Kidney (tissue), 14 donors: ENCODE measurements around the gene PDCD10. TPM values are rescaled to one million over a fixed set of nuclear protein-coding genes. Genes with fewer than 3 reads are reported as not detected.

ENCODE experiments used
- DNase-seq, 5 donors: peaks; one replicate each; pipeline ENCODE4 v3.0.0-alpha.2; 2013 to 2020
- FAIRE-seq: peaks from 2 replicates; lab custom pipeline; 2012; peaks lifted over from hg19 to GRCh38; lab: Jason Lieb, UNC
- H3K27ac ChIP-seq, 2 donors: one replicate each; pipeline ENCODE4 v1.7.0; 2013; ENCODE audit warnings: low read depth in 2 of 2, low read length in 2 of 2, inconsistent platforms in 1 of 2
- H3K27me3 ChIP-seq: one replicate; pipeline ENCODE4 v1.7.1; 2013; ENCODE audit warnings: low read length, inconsistent platforms; ENCODE audit not compliant: control insufficient read depth, insufficient read depth
- H3K36me3 ChIP-seq, 3 donors: one replicate each; pipeline versions ENCODE4 v1.7.0 to v1.7.1; 2013; ENCODE audit warnings: low read length in 3 of 3, control low read depth in 1 of 3, inconsistent platforms in 1 of 3; ENCODE audit not compliant: insufficient read depth in 3 of 3, control insufficient read depth in 2 of 3
- H3K4me1 ChIP-seq, 3 donors: one replicate each; pipeline versions ENCODE4 v1.7.0 to v1.7.1; 2013; ENCODE audit warnings: low read length in 3 of 3, inconsistent platforms in 1 of 3, low read depth in 1 of 3; ENCODE audit not compliant: control insufficient read depth in 2 of 3, insufficient read depth in 2 of 3
- H3K4me3 ChIP-seq, 3 donors: one replicate each; pipeline versions ENCODE4 v1.7.0 to v1.8.1; 2013; ENCODE audit warnings: low read length in 3 of 3, control low read depth in 1 of 3, inconsistent platforms in 1 of 3
- H3K9ac ChIP-seq, 3 donors: one replicate each; pipeline versions ENCODE4 v1.7.0 to v1.7.1; 2013; ENCODE audit warnings: low read length in 3 of 3, control low read depth in 1 of 3, inconsistent platforms in 1 of 3
- H3K9me3 ChIP-seq, 3 donors: one replicate each; pipeline versions ENCODE4 v1.7.0 to v1.7.1; 2013; ENCODE audit warnings: low read length in 3 of 3, control low read depth in 1 of 3, inconsistent platforms in 1 of 3; ENCODE audit not compliant: control insufficient read depth in 2 of 3, insufficient read depth in 1 of 3
- CTCF ChIP-seq: IDR thresholded peaks from 3 replicates; pipeline ENCODE4 v1.5.1; 2012; ENCODE audit warnings: mild to moderate bottlenecking, moderate library complexity, borderline replicate concordance; ENCODE audit not compliant: insufficient read depth; ENCODE audit errors: extremely low read depth
- intact Hi-C: fragments of 100-400 bp; cut with DNase I; formaldehyde crosslinking; loops from one replicate; pipeline ENCODE4 v1.11.1; 2022
- polyA plus RNA-seq: library from polyadenylated mRNA; stranded (reverse); fragments of 350-450 nt; fragmentation: Illumina TruSeq; extraction: RNeasy Lipid Tissue Mini Kit (QIAGEN cat#74804); gene quantifications from one replicate; pipeline ENCODE4 v1.2.3, GENCODE V29; 2014; ENCODE audit warnings: low read depth, low replicate concordance; ENCODE audit not compliant: insufficient read depth
- total RNA-seq: library from RNA; stranded (reverse); fragmentation: NEBNext Ultra II Directional; extraction: Animal tissue kit (Norgen Biotek cat#: 25700); gene quantifications from one replicate; pipeline ENCODE4 v1.2.1, GENCODE V29; 2021
- donor health status: control.
- donor health status: control.
- donor health status: control.
- donor health status: control.
- donor health status: control.
- donor health status: DM: yes; HTN: yes; CAD: no.
- donor health status: Normal renal cell carcinoma (clear cell type).

PDCD10 gene
- total and polyA plus RNA-seq, 2 donors from 2014 or later = 50.0 to 55.1 TPM

GRCh38 chr3:167649746-167650145, 84.9 kb downstream of the PDCD10 start:
- Histone ChIP-seq H3K9ac (no peak overlapping the region), H3K4me3 (no peak overlapping the region), H3K27ac (no peak overlapping the region), H3K36me3 (no peaks in the 10 kb centered on the region), H3K27me3 (no peaks in the 10 kb centered on the region), H3K4me1 (no peaks in the 10 kb centered on the region), H3K9me3 (no peaks in the 10 kb centered on the region)
- DNase-seq (no peak), FAIRE-seq (no peak)
- intact Hi-C loops = no loop called here
- TF ChIP-seq CTCF = no peak

GRCh38 chr3:167644611-167645010, 90.1 kb downstream of the PDCD10 start:
- Histone ChIP-seq H3K4me3 (no peak overlapping the region), H3K9ac (no peak overlapping the region), H3K27ac (no peak overlapping the region), H3K4me1 (no peaks in the 10 kb centered on the region), H3K36me3 (no peaks in the 10 kb centered on the region), H3K9me3 (peaks cover 0 to 2% (median 0%) of the 10 kb centered on the region in 3 donors), H3K27me3 (no peaks in the 10 kb centered on the region)
- no peak for FAIRE-seq
- TF ChIP-seq CTCF = no peak
- no peak for DNase-seq
- intact Hi-C loops = no loop called here

Other genes starting within 250 kb of the PDCD10 start
- gene WDR49, start 81.0 kb downstream of the PDCD10 start, total RNA-seq = 1.0 TPM
- 0.43 TPM for gene WDR49, start 81.0 kb downstream of the PDCD10 start, polyA plus RNA-seq
- 9.5 TPM for gene SERPINI1, start 829 bp upstream of the PDCD10 start, total RNA-seq
- gene SERPINI1, start 829 bp upstream of the PDCD10 start, polyA plus RNA-seq = 35.3 TPM